Common myeloid progenitor, CD34-positive (primary cell): ENCODE data around the gene SLC44A3.

Experiments used
- CTCF ChIA-PET: fragments of 350-600 bp; sonication (Branson Sonifier 250); formaldehyde crosslinking; loops from one replicate; lab custom pipeline; 2021; ENCODE audit warnings: antibody characterized with exemption; lab: Charles Lee
- POLR2A ChIA-PET: fragments of 350-600 bp; sonication (Branson Sonifier 250); formaldehyde crosslinking; loops from one replicate; lab custom pipeline; 2021; ENCODE audit warnings: antibody characterized with exemption; lab: Charles Lee
- DNase-seq, 3 donors: peaks; one replicate each; pipeline versions ENCODE4 v3.0.0 to v3.0.0-alpha.2; 2013
- H3K27ac ChIP-seq, 2 experiments: 1 replicate in 1 of 2; 2 replicates in 1 of 2; pipeline ENCODE4 v1.7.0; 2013; ENCODE audit warnings: inconsistent platforms in 2 of 2, low read length in 2 of 2, mild to moderate bottlenecking in 2 of 2, low read depth in 1 of 2, moderate library complexity in 1 of 2; ENCODE audit not compliant: severe bottlenecking in 2 of 2, insufficient read depth in 1 of 2, poor library complexity in 1 of 2
- H3K27me3 ChIP-seq, 5 experiments: replicated peaks in 2 of 5; 1 replicate in 3 of 5; 2 replicates in 2 of 5; pipeline versions ENCODE4 v1.6.1 to v1.7.0; 2013; ENCODE audit warnings: low read length in 4 of 5, mild to moderate bottlenecking in 2 of 5, moderate library complexity in 2 of 5, inconsistent platforms in 1 of 5; ENCODE audit not compliant: insufficient read depth in 5 of 5, control insufficient read depth in 4 of 5
- H3K36me3 ChIP-seq, 4 experiments: 1 replicate in 2 of 4; 2 replicates in 2 of 4; pipeline versions ENCODE4 v1.6.1 to v1.7.0; 2013; ENCODE audit warnings: low read length in 3 of 4, control low read depth in 1 of 4, mild to moderate bottlenecking in 1 of 4; ENCODE audit not compliant: control insufficient read depth in 4 of 4, insufficient read depth in 4 of 4
- H3K4me1 ChIP-seq, 4 experiments: 1 replicate in 3 of 4; 2 replicates in 1 of 4; pipeline versions ENCODE4 v1.6.1 to v1.7.1; 2013; ENCODE audit warnings: low read length in 3 of 4, mild to moderate bottlenecking in 3 of 4, control low read depth in 1 of 4, inconsistent platforms in 1 of 4, moderate library complexity in 1 of 4; ENCODE audit not compliant: control insufficient read depth in 4 of 4, insufficient read depth in 4 of 4; ENCODE audit errors: control extremely low read depth in 1 of 4
- H3K4me3 ChIP-seq, 7 experiments: 1 replicate in 4 of 7; 2 replicates in 3 of 7; pipeline versions ENCODE4 v1.5.1 to v1.7.0; 2013; ENCODE audit warnings: mild to moderate bottlenecking in 7 of 7, low read length in 6 of 7, moderate library complexity in 6 of 7, inconsistent platforms in 2 of 7, low read depth in 2 of 7, control low read depth in 1 of 7; ENCODE audit not compliant: insufficient read depth in 4 of 7, control insufficient read depth in 1 of 7; ENCODE audit errors: extremely low read depth in 1 of 7
- H3K9me3 ChIP-seq, 5 experiments: 1 replicate in 4 of 5; 2 replicates in 1 of 5; pipeline versions ENCODE4 v1.6.1 to v1.7.1; 2013; ENCODE audit warnings: low read length in 4 of 5, mild to moderate bottlenecking in 2 of 5, inconsistent platforms in 1 of 5, low read depth in 1 of 5, moderate library complexity in 1 of 5; ENCODE audit not compliant: control insufficient read depth in 4 of 5, insufficient read depth in 2 of 5; ENCODE audit errors: control extremely low read depth in 1 of 5
- WGBS: methylation state at CpG from one replicate; pipeline ENCODE4 v1.1.5; 2013; ENCODE audit not compliant: insufficient coverage; 5-methylcytosine and 5-hydroxymethylcytosine counted together

SLC44A3 gene

GRCh38 chr1:94892604-94893254, 72.6 kb downstream of the SLC44A3 start:
- Histone ChIP-seq H3K4me3 (no peak overlapping the region), H3K27me3 (no peaks in the 10 kb centered on the region), H3K36me3 (peaks cover 0 to 7% (median 3%) of the 10 kb centered on the region in 4 experiments), H3K27ac (no peak overlapping the region), H3K4me1 (no peaks in the 10 kb centered on the region), H3K9me3 (no peaks in the 10 kb centered on the region)
- POLR2A ChIA-PET: interaction anchor here (0.5 to 0.9 kb wide), 3 partner anchors 13 to 70 kb away, joined by 4 to 5 read pairs (median 5); no protein-coding TSS in a partner anchor
- peak in 1 of 3 donors; percentile 44 for DNase-seq
- 100% methylated on average over 4 of the region's 4 CpGs for WGBS
- CTCF ChIA-PET: interaction anchor here (0.8 to 1.4 kb wide), 3 partner anchors 9 to 149 kb away, joined by 3 to 4 read pairs (median 3); no protein-coding TSS in a partner anchor

GRCh38 chr1:94894630-94895029, 74.5 kb downstream of the SLC44A3 start:
- H3K27me3 ChIP-seq: no peaks in the 10 kb centered on the region
- WGBS: 100% methylated on average over 1 of the region's 4 CpGs
- no peaks in the 10 kb centered on the region for H3K9me3 ChIP-seq
- no peaks in the 10 kb centered on the region for H3K4me1 ChIP-seq
- peaks cover 0 to 7% (median 4%) of the 10 kb centered on the region in 4 experiments for H3K36me3 ChIP-seq
- POLR2A ChIA-PET: no interaction called here
- no peak overlapping the region for H3K4me3 ChIP-seq
- DNase-seq: no peak
- no peak overlapping the region for H3K27ac ChIP-seq
- CTCF ChIA-PET: no interaction called here

GRCh38 chr1:94895518-94895917, 75.4 kb downstream of the SLC44A3 start:
- no peaks in the 10 kb centered on the region for H3K4me1 ChIP-seq
- ChIA-PET POLR2A (no interaction called here), CTCF (no interaction called here)
- no peaks in the 10 kb centered on the region for H3K9me3 ChIP-seq
- H3K27me3 ChIP-seq: no peaks in the 10 kb centered on the region
- DNase-seq: no peak
- H3K27ac ChIP-seq: no peak overlapping the region
- H3K36me3 ChIP-seq: peaks cover 0 to 7% (median 4%) of the 10 kb centered on the region in 4 experiments
- no peak overlapping the region for H3K4me3 ChIP-seq
- WGBS: no CpG with 5 or more reads among the region's 1 CpG

GRCh38 chr1:94898491-94899385, 78.6 kb downstream of the SLC44A3 start:
- no peaks in the 10 kb centered on the region for H3K4me1 ChIP-seq
- ChIA-PET POLR2A (interaction anchor here (0.6 kb wide), 1 partner anchor 288 kb away, joined by 9 read pairs; no protein-coding TSS in a partner anchor), CTCF (interaction anchor here (1.0 to 1.6 kb wide), 5 partner anchors 11 to 44 kb away, joined by 3 to 4 read pairs (median 3); no protein-coding TSS in a partner anchor)
- no peak for DNase-seq
- 100% methylated on average over 6 of the region's 7 CpGs for WGBS
- peaks cover 2 to 20% (median 5%) of the 10 kb centered on the region in 4 experiments for H3K36me3 ChIP-seq
- no peaks in the 10 kb centered on the region for H3K9me3 ChIP-seq
- H3K27ac ChIP-seq: no peak overlapping the region
- no peaks in the 10 kb centered on the region for H3K27me3 ChIP-seq
- H3K4me3 ChIP-seq: no peak overlapping the region

GRCh38 chr1:94899756-94900155, 79.6 kb downstream of the SLC44A3 start:
- Histone ChIP-seq H3K9me3 (no peaks in the 10 kb centered on the region), H3K27me3 (no peaks in the 10 kb centered on the region), H3K4me1 (no peaks in the 10 kb centered on the region), H3K27ac (no peak overlapping the region), H3K36me3 (peaks cover 2 to 20% (median 5%) of the 10 kb centered on the region in 4 experiments), H3K4me3 (no peak overlapping the region)
- ChIA-PET POLR2A (no interaction called here), CTCF (no interaction called here)
- no CpG with 5 or more reads among the region's 1 CpG for WGBS
- DNase-seq: no peak

- no peak for DNase-seq
- Histone ChIP-seq H3K27me3 (no peaks in the 10 kb centered on the region), H3K27ac (no peak overlapping the region), H3K9me3 (no peaks in the 10 kb centered on the region), H3K4me1 (no peaks in the 10 kb centered on the region), H3K4me3 (no peak overlapping the region), H3K36me3 (peaks cover 2 to 15% (median 3%) of the 10 kb centered on the region in 4 experiments)
- 100% methylated on average over 2 of the region's 4 CpGs for WGBS
- ChIA-PET CTCF (interaction anchor here (1.0 to 1.8 kb wide), 3 partner anchors 18 to 157 kb away, joined by 3 to 4 read pairs (median 3); no protein-coding TSS in a partner anchor), POLR2A (no interaction called here)
Observed at GRCh38 chr1:94901841-94902240, 81.7 kb downstream of the SLC44A3 start.
